ENCODE results near the gene RELB. TPM values are rescaled to one million over a fixed set of nuclear protein-coding genes. Genes with fewer than 3 reads are reported as not detected.

Gene RELB
- polyA plus RNA-seq, 3 donors, result 6.3 to 7.8 (median 7.6) TPM

- no peak for DNase-seq
These were observed 56.2 kb downstream of the RELB start for GRCh38 chr19:45057444-45057843.

GRCh38 chr19:45058622-45059159, 57.4 kb downstream of the RELB start:
- no peak for DNase-seq

GRCh38 chr19:45059258-45059965, 58.1 kb downstream of the RELB start:
- DNase-seq, result no peak

GRCh38 chr19:45061965-45062364, 60.7 kb downstream of the RELB start:
- DNase-seq, result no peak

- no peak for DNase-seq
These were observed 62.9 kb downstream of the RELB start for GRCh38 chr19:45063851-45064801.

- no peak for DNase-seq
These were observed 65.8 kb downstream of the RELB start for GRCh38 chr19:45066921-45067661.

- DNase-seq, result no peak
These were observed 66.8 kb downstream of the RELB start for GRCh38 chr19:45068041-45068440.

- DNase-seq, result no peak
These were observed 67.8 kb downstream of the RELB start for GRCh38 chr19:45069056-45069455.

- no peak for DNase-seq
These were observed 69.0 kb downstream of the RELB start for GRCh38 chr19:45070214-45070613.

GRCh38 chr19:45070861-45071544, 69.7 kb downstream of the RELB start:
- no peak for DNase-seq

GRCh38 chr19:45071545-45071938, 70.3 kb downstream of the RELB start:
- no peak for DNase-seq

GRCh38 chr19:45071969-45072790, 70.9 kb downstream of the RELB start:
- DNase-seq, result no peak

GRCh38 chr19:45074744-45075300, 73.6 kb downstream of the RELB start:
- no peak for DNase-seq

GRCh38 chr19:45075301-45076028, 74.2 kb downstream of the RELB start:
- DNase-seq, result no peak

GRCh38 chr19:45076029-45076850, 75.0 kb downstream of the RELB start, which contains the start of gene ZNF296:
Gene ZNF296, minus strand, starts transcription at chr19:45076478. Its CDS starts 105 bp downstream, at chr19:45076373.
- DNase-seq, result no peak

- no peak for DNase-seq
These were observed 75.8 kb downstream of the RELB start for GRCh38 chr19:45076851-45077730.

- no peak for DNase-seq
These were observed 77.3 kb downstream of the RELB start for GRCh38 chr19:45078390-45079062.
